GM13977 (cell line): ENCODE measurements around the gene ZNF618.

ENCODE experiments used
- DNase-seq: peaks from one replicate; pipeline ENCODE4 v3.0.0; 2012; ENCODE audit warnings: low spot score
- in situ Hi-C: fragments of 300-500 bp; cut with MboI; formaldehyde crosslinking; loops from one replicate; pipeline ENCODE4 v1.12.0; 2022; ENCODE audit warnings: low sequenced_read_pairs, low pct_unique_long_range_greater_than_20kb, mixed read lengths, inconsistent platforms; ENCODE audit not compliant: unreplicated experiment
- TF ChIP-seq, protein P1 (sequence below): IDR thresholded peaks from 2 replicates; pipeline ENCODE4 v1.5.1; 2012; ENCODE audit warnings: mild to moderate bottlenecking, control low read depth; ENCODE audit not compliant: insufficient read depth; ENCODE audit errors: extremely low read depth, missing control alignments

Gene ZNF618

DNA sequence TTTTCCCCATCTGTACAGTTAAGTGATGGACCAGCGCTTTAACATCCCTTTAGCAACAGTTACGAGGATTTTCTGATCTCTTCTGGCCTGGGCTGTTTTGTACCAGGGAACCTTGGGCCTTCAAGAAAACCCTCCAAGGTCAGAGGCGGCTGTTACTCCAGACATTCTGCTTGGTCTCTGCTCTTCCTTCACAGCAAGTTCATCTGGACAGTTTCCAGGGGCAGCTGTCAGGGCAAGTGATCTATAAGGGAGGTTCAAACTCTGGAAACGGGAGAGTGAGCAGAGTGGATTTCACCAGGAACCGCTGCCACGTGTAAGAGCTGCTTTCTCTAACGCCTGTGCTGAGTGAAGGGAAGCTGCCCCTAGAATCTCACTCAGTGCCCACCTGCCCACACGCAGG is 36.7 kb downstream of the ZNF618 start:
- TF ChIP-seq, protein P1, sequence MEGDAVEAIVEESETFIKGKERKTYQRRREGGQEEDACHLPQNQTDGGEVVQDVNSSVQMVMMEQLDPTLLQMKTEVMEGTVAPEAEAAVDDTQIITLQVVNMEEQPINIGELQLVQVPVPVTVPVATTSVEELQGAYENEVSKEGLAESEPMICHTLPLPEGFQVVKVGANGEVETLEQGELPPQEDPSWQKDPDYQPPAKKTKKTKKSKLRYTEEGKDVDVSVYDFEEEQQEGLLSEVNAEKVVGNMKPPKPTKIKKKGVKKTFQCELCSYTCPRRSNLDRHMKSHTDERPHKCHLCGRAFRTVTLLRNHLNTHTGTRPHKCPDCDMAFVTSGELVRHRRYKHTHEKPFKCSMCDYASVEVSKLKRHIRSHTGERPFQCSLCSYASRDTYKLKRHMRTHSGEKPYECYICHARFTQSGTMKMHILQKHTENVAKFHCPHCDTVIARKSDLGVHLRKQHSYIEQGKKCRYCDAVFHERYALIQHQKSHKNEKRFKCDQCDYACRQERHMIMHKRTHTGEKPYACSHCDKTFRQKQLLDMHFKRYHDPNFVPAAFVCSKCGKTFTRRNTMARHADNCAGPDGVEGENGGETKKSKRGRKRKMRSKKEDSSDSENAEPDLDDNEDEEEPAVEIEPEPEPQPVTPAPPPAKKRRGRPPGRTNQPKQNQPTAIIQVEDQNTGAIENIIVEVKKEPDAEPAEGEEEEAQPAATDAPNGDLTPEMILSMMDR = no peak
- in situ Hi-C loops = no loop called here
- no peak for DNase-seq

DNA sequence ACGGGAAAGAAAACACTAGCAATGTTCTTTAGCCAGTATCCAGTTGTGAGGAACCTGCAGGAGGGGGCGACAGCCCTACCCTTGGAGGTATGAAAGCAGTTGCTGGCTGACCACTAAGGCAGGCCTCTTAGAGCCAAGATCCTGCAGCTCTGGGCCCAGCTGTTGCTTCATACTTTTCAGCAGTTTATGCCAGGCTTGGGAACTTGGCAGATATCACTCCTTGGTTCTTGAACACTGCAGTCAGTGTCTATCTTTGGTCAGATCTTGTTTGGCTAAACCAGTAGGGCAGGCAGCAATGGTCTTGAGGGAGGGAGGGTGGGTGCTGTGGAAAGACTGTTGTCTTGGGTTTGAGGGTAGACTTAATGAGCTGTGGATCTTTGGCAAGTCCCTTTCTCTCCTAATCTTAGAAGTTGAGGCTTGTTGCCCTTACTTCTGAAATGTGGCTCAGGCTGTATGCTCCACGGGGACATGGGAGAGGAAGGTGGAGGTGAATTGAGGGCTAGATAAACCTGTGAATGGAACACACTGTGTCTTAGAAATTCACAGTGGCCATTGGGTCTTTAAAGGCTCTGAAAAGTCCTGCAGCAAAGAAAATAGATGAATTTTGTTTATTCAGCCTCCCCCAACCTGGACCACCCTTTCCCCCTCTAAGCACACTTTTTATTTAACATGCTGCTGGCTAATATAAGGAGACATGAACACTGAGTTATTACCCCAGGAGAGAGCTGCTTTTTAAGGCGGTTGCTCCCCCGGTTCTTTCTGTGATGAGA is 37.5 kb downstream of the ZNF618 start:
- no peak for DNase-seq
- in situ Hi-C loops = no loop called here
- TF ChIP-seq, protein P1 = no peak

DNA sequence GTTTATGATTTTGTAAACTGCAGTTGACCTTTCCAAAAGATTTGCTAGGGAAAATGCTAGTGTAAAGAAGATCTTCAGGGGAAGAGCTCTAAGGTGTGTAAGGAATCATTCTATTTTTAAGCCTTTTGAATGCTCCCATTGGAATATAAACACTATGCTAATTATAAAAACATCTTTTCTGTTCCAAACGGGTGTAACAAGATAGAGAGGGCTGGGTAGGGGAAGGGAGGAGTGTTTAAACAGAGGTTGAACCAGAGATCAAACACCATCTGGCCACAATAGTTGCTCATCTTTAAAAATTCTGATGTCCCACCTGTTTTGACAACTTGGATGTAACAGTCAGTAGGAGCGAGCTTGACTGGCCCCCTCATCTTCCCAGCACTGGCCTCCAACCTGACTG is 38.4 kb downstream of the ZNF618 start:
- no peak for DNase-seq
- TF ChIP-seq, protein P1 = no peak
- in situ Hi-C loops = no loop called here

DNA sequence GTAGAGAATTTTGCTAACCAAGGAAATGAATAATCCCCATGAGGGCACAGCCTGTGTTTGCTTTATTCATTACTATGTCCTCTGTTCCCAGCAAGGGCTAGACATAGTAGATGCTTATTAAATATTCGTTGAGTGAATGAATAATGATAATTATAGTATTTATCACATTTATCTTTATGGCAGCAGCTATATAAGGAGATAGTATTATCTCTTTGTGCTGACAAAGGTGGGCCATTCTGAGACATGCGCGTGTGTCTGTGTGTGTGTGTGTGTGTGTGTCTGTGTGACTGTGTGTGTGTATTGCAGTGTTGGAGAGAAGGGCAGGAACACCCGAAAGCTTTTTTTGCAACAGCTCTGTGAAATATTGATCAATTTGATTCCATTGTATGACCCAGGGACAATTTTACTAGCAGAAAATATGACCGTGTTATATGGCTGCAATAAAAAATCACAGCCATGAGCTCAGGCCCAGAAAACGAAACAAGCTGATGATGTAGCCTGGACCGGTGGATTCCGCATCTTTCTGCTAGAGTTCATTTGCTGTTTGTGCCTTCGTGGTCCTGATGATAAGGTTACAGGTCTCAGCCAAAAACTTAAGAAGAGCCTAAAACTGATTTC is 39.8 kb downstream of the ZNF618 start:
- no peak for DNase-seq
- in situ Hi-C loops = no loop called here
- TF ChIP-seq, protein P1 = no peak

DNA sequence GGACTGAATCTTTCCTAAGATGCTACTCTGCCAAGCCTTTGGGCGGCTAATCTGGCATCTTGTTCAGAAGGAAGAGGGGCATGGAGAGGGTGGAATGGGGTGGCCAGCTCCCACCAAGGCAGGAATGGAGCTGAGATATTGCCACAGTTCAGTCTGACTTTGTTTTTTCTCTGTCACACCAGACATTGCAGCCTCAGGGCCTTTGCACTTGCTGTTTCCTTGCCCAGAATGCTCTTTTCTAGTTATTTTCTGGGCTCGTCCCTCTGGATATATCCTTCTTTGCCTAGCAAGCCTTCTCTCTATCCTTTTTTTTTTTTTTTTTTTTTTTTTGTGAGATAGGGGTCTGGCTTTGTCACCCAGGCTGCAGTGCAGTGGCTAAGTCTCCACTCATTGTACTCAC is 40.8 kb downstream of the ZNF618 start:
- TF ChIP-seq, protein P1 = no peak
- in situ Hi-C loops = no loop called here
- no peak for DNase-seq

DNA sequence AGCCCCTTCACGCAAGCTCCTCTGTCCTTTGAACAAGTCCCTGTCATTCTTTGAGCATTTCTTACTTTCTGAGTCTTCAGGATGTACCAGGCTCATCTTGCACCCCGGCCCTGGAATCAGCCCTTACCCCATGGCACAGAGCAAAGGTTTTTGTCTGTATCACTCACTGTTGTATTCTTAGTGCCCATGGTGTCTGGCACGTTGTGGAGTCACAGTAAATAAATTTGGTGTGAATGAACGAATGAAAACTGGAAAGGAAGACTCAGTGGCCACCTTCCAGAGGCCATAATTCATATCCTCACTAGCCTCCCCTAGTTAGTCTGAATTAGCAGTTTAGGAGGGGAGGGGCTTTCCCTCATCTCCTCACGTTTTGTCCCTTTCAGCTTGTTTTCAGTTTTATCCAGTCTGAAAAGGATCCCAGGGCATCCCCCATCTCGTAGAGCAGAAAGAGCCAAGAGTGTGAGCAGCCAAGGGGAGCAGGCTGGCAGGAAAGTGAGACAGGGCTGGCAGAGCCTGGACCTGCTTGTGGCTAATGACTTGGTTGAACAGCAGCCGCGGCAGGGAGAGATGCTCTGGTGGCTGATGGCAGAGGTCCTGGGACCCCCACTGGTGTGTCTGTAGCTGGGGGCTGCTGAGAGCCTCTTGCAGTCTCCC is 42.7 kb downstream of the ZNF618 start:
- DNase-seq = no peak
- in situ Hi-C loops = no loop called here
- TF ChIP-seq, protein P1 = no peak
